22Rv1 (cell line): ENCODE measurements around the gene BCKDHB.

Source experiments
- H3K27ac ChIP-seq: fragments of 450-650 bp; 2 replicates; pipeline ENCODE4 v1.5.1; 2017
- CTCF ChIP-seq: fragments of 450-650 bp; IDR thresholded peaks from 2 replicates; pipeline ENCODE4 v1.5.1; 2017; ENCODE audit warnings: mild to moderate bottlenecking
- ZFX ChIP-seq: fragments of 450-650 bp; IDR thresholded peaks from 2 replicates; pipeline ENCODE4 v1.6.1; 2017; ENCODE audit warnings: antibody characterized with exemption, borderline replicate concordance

Gene BCKDHB

DNA sequence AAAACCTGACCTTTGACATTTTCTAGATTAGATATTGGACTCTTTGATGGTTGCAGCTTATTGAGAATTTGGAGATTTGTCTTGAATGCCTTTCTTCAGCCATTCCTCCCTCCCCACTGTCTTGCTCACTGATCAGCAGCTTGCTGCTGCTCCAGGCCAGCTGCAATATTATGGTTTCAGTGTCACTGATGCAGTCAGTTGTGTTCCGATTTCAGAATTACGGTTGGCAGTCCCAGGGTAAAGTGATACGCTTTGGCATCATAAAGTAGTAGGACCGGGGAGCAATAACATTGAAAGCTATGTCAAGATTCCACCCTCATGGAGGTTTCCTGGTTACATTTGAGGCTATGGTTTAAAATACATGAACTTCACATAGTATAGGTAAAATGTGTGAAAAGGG lies 152.6 kb downstream of the BCKDHB start:
- H3K27ac ChIP-seq: no peak overlapping the region
- TF ChIP-seq ZFX (no peak), CTCF (no peak)

DNA sequence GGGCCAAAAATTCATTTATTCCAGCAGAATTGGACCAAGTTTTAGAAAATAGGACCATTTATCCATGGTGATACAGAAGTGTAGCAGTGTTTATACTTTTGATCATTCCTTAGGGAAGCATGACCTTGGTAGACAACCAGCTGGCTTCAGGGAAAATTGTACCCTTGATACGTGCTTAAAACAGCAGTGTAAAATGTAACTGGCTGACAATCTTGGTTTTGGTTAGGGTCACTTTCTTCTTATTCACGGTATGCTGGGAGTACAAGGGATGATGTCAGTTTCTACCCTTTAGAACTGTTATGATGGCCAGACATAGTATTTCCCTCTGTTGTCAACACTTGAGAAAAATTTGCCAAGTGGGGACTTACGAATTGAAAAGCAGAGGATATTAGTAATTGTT lies 157.1 kb downstream of the BCKDHB start:
- TF ChIP-seq CTCF (no peak), ZFX (no peak)
- H3K27ac ChIP-seq: no peak overlapping the region

GRCh38 chr6:80268865-80269730 lies 162.6 kb downstream of the BCKDHB start:
- TF ChIP-seq ZFX (no peak), CTCF (no peak)
- no peak overlapping the region for H3K27ac ChIP-seq

DNA sequence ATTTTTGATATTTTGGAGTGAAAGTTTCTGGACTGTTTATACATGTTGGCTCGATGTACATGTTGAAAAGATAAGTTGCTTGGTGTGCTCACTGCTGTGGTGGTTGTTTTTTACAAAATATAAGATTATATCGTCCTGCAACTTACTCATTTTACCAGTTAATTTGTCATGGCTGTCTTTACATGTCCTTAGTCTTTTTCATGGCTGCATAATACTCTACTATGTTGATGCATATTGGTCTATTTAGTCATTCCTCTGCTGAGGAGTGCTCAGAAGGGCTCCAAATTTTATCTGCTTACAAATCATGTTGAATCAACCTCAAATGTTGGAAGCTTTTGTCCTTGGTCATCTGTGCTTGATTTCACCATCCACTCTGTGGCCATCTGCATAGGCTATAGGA lies 164.6 kb downstream of the BCKDHB start:
- no peak for TF ChIP-seq ZFX
- no peak for TF ChIP-seq CTCF
- H3K27ac ChIP-seq: no peak overlapping the region

- TF ChIP-seq CTCF (no peak), ZFX (no peak)
- H3K27ac ChIP-seq: no peak overlapping the region
Observed at GRCh38 chr6:80272988-80273387, 166.5 kb downstream of the BCKDHB start.

DNA sequence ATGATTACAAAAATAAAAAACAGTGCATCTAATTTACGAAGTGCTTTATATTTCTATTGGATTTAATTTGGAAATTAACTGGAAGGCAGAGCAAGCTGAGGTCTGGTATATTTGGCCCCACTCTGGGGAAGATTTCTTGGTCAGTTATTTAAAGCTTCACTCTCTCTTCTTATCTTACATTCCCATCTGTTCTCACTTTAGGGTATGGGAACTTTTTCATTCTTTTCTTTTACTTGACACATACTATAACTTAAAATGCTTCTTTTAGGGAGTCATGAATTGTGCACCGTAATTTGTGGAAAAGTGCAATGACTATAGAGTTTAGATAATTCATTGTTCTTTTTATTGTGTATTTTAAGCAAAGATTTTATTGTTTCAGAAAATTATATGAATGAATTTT lies 170.4 kb downstream of the BCKDHB start:
- TF ChIP-seq ZFX: no peak
- no peak for TF ChIP-seq CTCF
- no peak overlapping the region for H3K27ac ChIP-seq

DNA sequence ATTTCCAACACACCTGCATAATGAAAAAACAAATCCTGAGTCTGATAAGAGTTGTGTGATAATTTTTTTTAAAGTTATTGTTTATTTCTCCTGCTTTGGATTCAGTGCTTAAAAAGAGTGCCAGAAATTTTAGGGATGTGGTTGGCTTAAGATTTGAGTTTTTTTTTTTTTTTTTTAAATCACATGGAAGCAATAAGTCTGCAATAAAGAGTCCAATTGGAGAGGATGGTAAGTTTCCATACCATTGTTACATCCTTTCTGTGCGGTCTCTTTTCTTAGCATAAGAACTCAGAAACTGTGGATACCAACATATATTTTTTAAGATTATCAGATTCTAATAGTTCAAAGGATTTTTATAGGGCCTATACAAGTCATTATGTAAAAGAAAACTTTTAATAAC lies 171.0 kb downstream of the BCKDHB start:
- no peak overlapping the region for H3K27ac ChIP-seq
- TF ChIP-seq CTCF (no peak), ZFX (no peak)
